ENCODE measurements around the gene LPGAT1.

Gene LPGAT1

DNA sequence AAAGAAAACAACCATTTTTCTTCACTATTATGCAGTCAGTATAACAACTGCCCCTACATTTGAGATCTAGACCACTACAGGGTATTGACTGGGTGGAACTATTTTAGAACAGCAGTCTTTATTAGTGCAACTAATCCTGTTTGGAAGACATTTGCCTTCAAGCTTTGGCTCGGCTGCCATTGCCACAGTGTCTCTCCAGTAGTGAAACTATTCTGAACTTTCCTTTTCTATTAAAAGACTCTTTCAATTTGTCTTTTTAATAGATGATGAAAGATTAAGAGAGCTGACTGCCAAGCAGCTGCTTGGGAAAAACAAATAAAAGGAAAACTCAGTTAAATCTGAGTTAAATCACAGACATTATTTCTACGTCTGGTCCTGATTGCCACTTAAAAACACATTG lies 49.3 kb downstream of the LPGAT1 start:
- in situ Hi-C loops (cut with MboI; ENCODE audit: low sequenced_read_pairs): no loop called here

- in situ Hi-C loops (cut with MboI; ENCODE audit: low sequenced_read_pairs): no loop called here
Observed at GRCh38 chr1:211775170-211775569, 55.4 kb downstream of the LPGAT1 start.

DNA sequence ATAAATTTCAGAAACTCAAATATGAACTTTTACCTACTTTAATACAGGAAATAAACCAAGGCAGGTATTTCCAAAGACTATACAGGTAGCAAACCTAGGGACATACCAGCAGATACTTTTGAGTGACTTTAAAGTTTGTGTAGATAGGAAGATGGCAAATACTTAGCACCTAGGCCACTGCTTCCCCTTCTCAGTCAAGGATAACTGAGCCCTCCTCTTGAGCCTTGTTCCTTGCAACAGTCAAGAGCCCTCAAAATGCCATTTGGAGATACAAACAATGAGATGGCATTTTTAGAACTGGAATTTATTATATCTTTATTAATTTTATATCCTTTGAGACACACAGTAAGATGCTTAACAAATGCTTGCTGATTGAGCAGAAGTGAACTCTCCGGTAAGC lies 65.9 kb downstream of the LPGAT1 start:
- in situ Hi-C loops (cut with MboI; ENCODE audit: low sequenced_read_pairs): no loop called here

DNA sequence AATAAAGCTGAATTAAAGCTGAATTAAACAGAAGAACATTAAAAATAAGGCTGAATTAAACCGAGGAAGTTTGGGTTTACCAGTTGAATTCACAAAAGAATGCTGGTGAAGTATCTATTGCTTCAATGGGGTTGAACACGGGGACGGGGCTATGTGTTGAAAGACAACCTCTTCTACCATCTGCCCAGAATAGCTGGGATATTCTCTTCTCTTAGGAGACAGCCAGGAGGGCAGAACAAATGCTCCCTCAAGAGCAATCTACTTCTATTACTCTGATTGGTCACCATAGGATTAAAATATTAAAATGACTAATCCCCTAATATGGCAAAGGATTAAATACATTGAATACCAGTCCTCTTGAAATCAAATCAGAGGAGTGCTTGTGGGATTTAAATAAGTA lies 68.4 kb downstream of the LPGAT1 start:
- in situ Hi-C loops (cut with MboI; ENCODE audit: low sequenced_read_pairs): no loop called here

- in situ Hi-C loops (cut with MboI; ENCODE audit: low sequenced_read_pairs): no loop called here
Observed at GRCh38 chr1:211761400-211761799, 69.2 kb downstream of the LPGAT1 start.

GRCh38 chr1:211756471-211757020 lies 74.0 kb downstream of the LPGAT1 start:
- in situ Hi-C loops (cut with MboI; ENCODE audit: low sequenced_read_pairs): no loop called here

DNA sequence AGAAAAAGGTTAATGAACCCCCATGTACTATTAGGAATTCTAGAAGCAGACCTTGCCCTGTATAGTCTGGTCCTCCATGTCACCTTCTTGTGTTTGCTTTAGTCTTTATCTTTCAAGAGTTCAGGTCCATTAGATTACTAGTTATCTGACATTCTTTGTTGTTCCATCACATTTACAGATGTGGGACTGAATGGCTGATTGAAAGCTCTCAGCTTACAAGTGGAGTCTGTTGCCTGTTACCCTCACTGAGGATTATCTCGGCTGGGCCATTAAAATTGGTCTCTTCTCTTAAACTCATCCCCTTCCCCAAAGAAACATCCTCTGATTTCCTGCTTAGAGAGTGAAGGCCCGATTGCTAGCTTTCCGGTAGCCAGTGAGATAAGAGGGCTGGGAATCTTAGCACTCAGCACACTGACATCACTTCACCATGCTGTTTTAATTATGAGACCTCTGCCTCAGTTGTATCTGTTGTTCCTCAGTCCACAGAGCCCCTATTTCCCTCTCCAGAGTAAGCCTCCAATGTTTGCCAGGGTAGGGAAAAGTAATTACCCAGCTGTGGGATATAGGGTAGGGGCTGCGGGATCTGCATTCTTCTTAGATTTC lies 76.8 kb downstream of the LPGAT1 start:
- in situ Hi-C loops (cut with MboI; ENCODE audit: low sequenced_read_pairs): no loop called here

DNA sequence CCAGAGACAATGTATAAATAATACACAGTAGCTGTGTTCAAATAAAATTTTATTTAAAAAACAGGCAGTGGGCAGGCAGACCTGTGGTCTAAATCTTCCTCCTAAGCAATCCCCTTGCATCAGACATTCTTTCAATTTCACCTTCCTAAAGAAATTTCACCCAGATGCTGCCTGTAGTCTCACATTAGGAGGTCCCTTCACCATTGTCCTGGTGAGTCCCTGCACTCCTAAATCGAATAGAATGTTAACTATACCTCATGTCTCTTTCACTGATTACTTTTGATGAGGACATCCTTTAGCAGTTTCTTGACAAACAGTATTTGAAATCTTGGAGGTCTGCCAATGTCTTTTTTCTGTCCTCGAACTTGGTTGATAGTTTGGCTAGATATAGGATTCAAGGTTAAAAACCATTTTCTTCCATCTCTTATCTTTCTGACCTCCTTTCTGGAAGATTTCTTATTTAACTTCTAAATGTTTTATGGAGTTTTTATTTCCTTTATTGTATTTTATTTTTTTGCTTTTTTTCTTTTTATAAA lies 77.5 kb downstream of the LPGAT1 start:
- in situ Hi-C loops (cut with MboI; ENCODE audit: low sequenced_read_pairs): no loop called here

GRCh38 chr1:211752317-211752716 lies 78.2 kb downstream of the LPGAT1 start:
- in situ Hi-C loops (cut with MboI; ENCODE audit: low sequenced_read_pairs): no loop called here

GRCh38 chr1:211751438-211751837 lies 79.1 kb downstream of the LPGAT1 start:
- in situ Hi-C loops (cut with MboI; ENCODE audit: low sequenced_read_pairs): no loop called here

GRCh38 chr1:211750599-211750998 lies 80.0 kb downstream of the LPGAT1 start:
- in situ Hi-C loops (cut with MboI; ENCODE audit: low sequenced_read_pairs): no loop called here

DNA sequence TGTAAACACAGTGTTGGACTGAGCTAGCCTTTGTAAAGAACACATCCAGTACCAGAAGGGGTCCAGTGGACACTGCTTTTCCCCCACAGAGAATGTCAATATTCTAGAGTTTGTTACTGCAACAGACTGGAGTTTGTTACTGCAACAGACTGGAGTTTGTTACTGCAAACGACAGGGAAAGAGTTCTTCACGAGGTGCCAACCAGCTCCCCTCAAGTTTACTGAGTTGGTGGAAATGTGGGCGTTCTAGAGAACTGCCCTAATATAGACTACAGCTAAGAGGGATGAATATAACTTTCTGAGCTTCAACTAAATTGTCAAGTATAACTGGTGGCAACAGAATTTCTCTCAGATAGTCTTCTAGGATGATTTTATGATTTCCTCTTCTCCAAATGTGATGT lies 81.3 kb downstream of the LPGAT1 start:
- in situ Hi-C loops (cut with MboI; ENCODE audit: low sequenced_read_pairs): no loop called here

DNA sequence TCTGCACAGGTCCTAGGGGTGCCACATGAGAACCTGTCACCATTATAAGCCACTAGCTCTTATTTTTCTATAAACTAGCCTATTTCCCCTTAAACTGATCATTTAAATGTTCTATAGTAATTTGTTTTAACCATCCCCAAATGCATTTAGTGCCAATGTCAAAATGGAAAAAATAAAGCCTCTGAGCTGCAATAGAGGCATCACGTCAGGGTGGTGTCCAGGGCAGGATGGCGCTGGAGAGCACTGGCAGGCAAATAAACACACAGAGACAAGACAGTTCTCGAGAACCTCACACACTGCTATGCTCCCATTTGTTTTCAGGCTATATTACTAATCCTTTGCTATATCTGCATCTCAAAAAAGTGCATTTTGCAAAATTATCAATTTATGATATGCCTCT lies 81.8 kb downstream of the LPGAT1 start:
- in situ Hi-C loops (cut with MboI; ENCODE audit: low sequenced_read_pairs): no loop called here

GRCh38 chr1:211742889-211743529 lies 87.6 kb downstream of the LPGAT1 start:
- in situ Hi-C loops (cut with MboI; ENCODE audit: low sequenced_read_pairs): no loop called here

DNA sequence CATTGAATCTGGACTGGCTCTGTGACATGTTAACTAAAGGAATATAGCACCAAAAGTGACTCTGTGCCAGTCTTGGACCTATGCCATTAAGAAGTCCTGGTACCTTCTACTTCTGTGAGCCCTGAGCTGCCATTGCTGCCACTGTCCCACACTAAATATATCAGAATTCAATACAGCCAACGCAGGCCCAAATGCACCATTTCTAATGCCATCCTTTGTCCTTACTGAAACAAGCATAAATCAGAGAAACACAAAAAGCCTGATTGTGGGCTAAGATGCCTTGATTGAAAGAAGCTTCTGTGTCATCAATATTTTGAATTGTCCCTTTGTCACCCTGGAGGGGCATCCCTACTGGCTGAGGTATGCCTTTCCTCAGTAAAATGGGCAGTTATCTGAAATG lies 88.3 kb downstream of the LPGAT1 start:
- in situ Hi-C loops (cut with MboI; ENCODE audit: low sequenced_read_pairs): no loop called here

DNA sequence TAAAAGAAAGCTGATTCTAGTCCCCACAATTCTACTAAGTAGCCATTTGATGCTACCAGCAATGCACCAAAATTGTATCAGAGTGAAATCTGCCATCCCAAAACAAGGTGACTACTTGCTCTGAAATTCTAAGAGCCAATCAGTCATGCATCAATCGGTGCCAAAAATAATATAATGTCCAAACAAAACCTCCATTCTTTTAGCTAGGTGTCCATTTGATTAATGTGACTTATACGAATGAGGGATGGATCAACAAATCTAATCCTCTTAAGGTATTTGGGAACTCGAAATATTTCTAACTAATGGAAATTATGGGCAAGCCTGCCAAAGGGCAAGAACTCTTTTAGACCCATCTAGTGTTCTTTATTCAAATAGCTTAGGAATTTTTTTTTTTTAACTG lies 88.8 kb downstream of the LPGAT1 start:
- in situ Hi-C loops (cut with MboI; ENCODE audit: low sequenced_read_pairs): no loop called here

- in situ Hi-C loops (cut with MboI; ENCODE audit: low sequenced_read_pairs): no loop called here
Observed at GRCh38 chr1:211741116-211741515, 89.4 kb downstream of the LPGAT1 start.

DNA sequence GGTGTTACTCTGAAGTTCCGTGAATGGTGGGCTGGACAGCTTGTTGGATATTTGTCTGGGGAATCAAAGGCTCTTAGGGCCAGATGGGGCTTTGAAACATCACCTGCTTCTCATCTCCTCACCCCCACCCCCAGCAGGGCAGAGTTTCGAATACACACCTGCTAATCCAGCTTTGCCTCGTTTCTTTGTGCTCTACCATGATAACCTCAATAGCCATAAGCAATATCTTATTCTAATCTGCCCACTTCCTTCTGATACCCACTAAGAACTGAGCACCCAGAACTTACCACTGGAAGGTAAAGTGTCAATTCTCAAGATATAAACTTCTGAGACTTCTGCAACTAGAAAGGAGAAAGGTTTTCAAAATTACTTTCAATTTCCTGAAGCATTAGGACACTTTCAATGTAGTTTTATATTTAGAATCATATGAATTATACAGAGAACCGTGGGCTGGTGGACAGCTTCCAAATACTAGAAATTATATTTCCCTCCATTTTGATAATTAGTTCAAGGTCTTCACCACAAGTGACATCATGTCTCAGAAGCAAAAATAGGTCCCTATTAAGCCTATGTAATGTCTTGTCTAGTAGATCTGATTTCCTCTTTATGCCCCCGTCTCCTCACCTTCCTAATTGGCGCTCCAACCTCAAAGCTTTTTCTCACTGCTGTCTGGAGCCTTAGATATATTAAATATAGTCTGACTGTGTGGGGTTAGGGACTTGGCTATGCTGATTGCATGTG lies 90.7 kb downstream of the LPGAT1 start:
- in situ Hi-C loops (cut with MboI; ENCODE audit: low sequenced_read_pairs): no loop called here

DNA sequence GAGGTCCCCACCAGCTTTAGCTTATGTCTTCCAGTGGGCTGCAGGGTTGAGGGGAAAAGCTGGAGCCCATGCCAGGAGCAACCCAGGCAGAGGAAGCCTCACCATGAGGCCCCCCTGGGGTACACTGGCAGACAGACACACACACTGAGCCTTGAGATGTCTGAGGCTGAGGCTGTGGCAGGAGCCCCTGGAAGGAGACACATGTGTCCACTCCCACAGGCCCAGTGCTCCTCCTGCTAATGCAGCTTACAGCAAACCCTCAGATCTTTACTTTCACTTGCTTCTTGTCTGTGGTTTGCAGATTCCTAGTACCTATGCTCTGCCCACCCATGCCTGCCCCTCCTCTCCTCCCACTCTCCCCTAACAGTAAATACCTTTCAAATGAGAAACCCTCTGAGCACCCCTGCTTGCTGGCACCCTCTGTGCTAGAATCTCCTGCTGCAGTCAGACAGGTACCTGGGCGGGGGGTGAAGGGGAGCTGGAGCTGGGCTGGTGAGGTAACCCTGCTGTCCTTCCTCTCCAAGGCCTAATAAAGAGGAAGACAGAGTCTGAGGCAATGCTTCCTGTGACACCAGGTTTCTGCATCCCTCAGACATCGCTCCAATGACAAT lies 91.8 kb downstream of the LPGAT1 start:
- in situ Hi-C loops (cut with MboI; ENCODE audit: low sequenced_read_pairs): no loop called here

- in situ Hi-C loops (cut with MboI; ENCODE audit: low sequenced_read_pairs): no loop called here
Observed at GRCh38 chr1:211738096-211738690, 92.4 kb downstream of the LPGAT1 start.

Measured in HL-60/S4 treated with retinoic acid at 250 ng/mL for 4 days and 3 days (cell line).